Measurements from ENCODE around the gene VDR.

- TF ChIP-seq CTCF (IDR thresholded peaks at IDR 0.05; ENCODE audit: low read depth, low read length, poor library complexity, severe bottlenecking) (no peak), EZH2phosphoT487 (IDR thresholded peaks at IDR 0.05; ENCODE audit: borderline replicate concordance, low read length) (no peak)
Measured at GRCh38 chr12:47828976-47829482, 75.8 kb downstream of the VDR start.
